ENCODE results near the gene XKRX.

The XKRX gene

DNA sequence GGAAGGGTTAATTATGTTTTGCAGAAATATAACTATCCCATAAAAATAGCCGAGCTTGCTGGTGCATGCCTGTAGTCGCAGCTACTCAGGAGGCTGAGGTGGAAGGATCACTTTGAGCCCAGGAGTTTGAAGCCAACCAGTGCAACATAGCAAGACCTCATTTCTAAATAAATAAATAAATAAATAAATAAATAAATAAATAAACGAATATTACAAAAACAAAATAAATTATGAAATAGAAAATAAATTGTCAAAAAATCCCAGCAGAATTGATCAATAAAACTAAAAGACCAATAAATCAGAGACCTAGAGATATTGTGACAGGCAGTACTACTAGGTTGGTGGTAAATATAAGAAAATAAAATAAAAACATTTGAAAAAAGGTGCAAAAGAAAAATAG, 34.1 kb upstream of the XKRX start:
- TF ChIP-seq, protein P1, sequence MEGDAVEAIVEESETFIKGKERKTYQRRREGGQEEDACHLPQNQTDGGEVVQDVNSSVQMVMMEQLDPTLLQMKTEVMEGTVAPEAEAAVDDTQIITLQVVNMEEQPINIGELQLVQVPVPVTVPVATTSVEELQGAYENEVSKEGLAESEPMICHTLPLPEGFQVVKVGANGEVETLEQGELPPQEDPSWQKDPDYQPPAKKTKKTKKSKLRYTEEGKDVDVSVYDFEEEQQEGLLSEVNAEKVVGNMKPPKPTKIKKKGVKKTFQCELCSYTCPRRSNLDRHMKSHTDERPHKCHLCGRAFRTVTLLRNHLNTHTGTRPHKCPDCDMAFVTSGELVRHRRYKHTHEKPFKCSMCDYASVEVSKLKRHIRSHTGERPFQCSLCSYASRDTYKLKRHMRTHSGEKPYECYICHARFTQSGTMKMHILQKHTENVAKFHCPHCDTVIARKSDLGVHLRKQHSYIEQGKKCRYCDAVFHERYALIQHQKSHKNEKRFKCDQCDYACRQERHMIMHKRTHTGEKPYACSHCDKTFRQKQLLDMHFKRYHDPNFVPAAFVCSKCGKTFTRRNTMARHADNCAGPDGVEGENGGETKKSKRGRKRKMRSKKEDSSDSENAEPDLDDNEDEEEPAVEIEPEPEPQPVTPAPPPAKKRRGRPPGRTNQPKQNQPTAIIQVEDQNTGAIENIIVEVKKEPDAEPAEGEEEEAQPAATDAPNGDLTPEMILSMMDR (conservative IDR thresholded peaks at IDR 0.05; ENCODE audit: low read length), result no peak
- no peak for DNase-seq (ENCODE audit: low read depth)
- no peak overlapping the region for H3K4me3 ChIP-seq (ENCODE audit: low read length)

GRCh38 chrX:100948557-100948956, 19.8 kb upstream of the XKRX start:
- H3K4me3 ChIP-seq (ENCODE audit: low read length), result no peak overlapping the region
- no peak for DNase-seq (ENCODE audit: low read depth)

GRCh38 chrX:100946299-100946927, 17.7 kb upstream of the XKRX start:
- H3K4me3 ChIP-seq (ENCODE audit: low read length), result no peak overlapping the region
- DNase-seq (ENCODE audit: low read depth), result peak; percentile 0
- TF ChIP-seq, protein P1 (conservative IDR thresholded peaks at IDR 0.05; ENCODE audit: low read length), result no peak

More at GRCh38 chrX:100948557-100948956, 19.8 kb upstream of the XKRX start:
- TF ChIP-seq, protein P1 (conservative IDR thresholded peaks at IDR 0.05; ENCODE audit: low read length), result no peak

GRCh38 chrX:100944601-100945000, 15.9 kb upstream of the XKRX start:
- H3K4me3 ChIP-seq (ENCODE audit: low read length), result no peak overlapping the region
- TF ChIP-seq, protein P1 (conservative IDR thresholded peaks at IDR 0.05; ENCODE audit: low read length), result no peak
- DNase-seq (ENCODE audit: low read depth), result no peak

GRCh38 chrX:100939333-100939732, 10.6 kb upstream of the XKRX start:
- TF ChIP-seq, protein P1 (conservative IDR thresholded peaks at IDR 0.05; ENCODE audit: low read length), result no peak
- H3K4me3 ChIP-seq (ENCODE audit: low read length), result no peak overlapping the region
- no peak for DNase-seq (ENCODE audit: low read depth)

GRCh38 chrX:100935767-100936166, 7.0 kb upstream of the XKRX start:
- TF ChIP-seq, protein P1 (conservative IDR thresholded peaks at IDR 0.05; ENCODE audit: low read length), result no peak
- no peak overlapping the region for H3K4me3 ChIP-seq (ENCODE audit: low read length)
- DNase-seq (ENCODE audit: low read depth), result no peak

GRCh38 chrX:100931925-100932285, 3.2 kb upstream of the XKRX start:
- no peak overlapping the region for H3K4me3 ChIP-seq (ENCODE audit: low read length)
- DNase-seq (ENCODE audit: low read depth), result no peak
- TF ChIP-seq, protein P1 (conservative IDR thresholded peaks at IDR 0.05; ENCODE audit: low read length), result no peak
